Ishikawa (cell line): ENCODE results near the gene CAPRIN2.

Experiments
- CEBPB ChIP-seq: IDR thresholded peaks from 2 replicates; pipeline ENCODE4 v1.6.1; 2012
- CREB1 ChIP-seq: IDR thresholded peaks from 2 replicates; pipeline ENCODE4 v1.6.1; 2012; ENCODE audit warnings: low read depth
- EGR1 ChIP-seq: IDR thresholded peaks from 2 replicates; pipeline ENCODE4 v1.6.1; 2012
- EP300 ChIP-seq: IDR thresholded peaks from 2 replicates; pipeline ENCODE4 v1.6.1; 2012; ENCODE audit warnings: borderline replicate concordance
- FOXM1 ChIP-seq: IDR thresholded peaks from 2 replicates; pipeline ENCODE4 v1.6.1; 2012; ENCODE audit warnings: low read depth, borderline replicate concordance
- NFIC ChIP-seq: IDR thresholded peaks from 2 replicates; pipeline ENCODE4 v1.6.1; 2012
- RAD21 ChIP-seq: IDR thresholded peaks from 2 replicates; pipeline ENCODE4 v1.6.1; 2012; ENCODE audit warnings: low read depth
- TAF1 ChIP-seq: IDR thresholded peaks from 2 replicates; pipeline ENCODE4 v1.6.1; 2012; ENCODE audit warnings: low read depth, mild to moderate bottlenecking
- TCF12 ChIP-seq: IDR thresholded peaks from 2 replicates; pipeline ENCODE4 v1.6.1; 2012; ENCODE audit warnings: low read depth
- TEAD4 ChIP-seq: IDR thresholded peaks from 2 replicates; pipeline ENCODE4 v1.6.1; 2012
- YY1 ChIP-seq: IDR thresholded peaks from 2 replicates; pipeline ENCODE4 v1.6.1; 2012; ENCODE audit warnings: low read depth
- ZBTB7A ChIP-seq: IDR thresholded peaks from 2 replicates; pipeline ENCODE4 v1.6.1; 2012; ENCODE audit warnings: low read depth
- TF ChIP-seq, protein P1 (sequence below): IDR thresholded peaks from 2 replicates; pipeline ENCODE4 v1.6.1; 2012
- TF ChIP-seq, protein P2 (sequence below): IDR thresholded peaks from 2 replicates; pipeline ENCODE4 v1.6.1; 2012; ENCODE audit warnings: low read depth, mild to moderate bottlenecking
- TF ChIP-seq, protein P3 (sequence below): IDR thresholded peaks from 2 replicates; pipeline ENCODE4 v1.6.1; 2012

The CAPRIN2 gene

DNA sequence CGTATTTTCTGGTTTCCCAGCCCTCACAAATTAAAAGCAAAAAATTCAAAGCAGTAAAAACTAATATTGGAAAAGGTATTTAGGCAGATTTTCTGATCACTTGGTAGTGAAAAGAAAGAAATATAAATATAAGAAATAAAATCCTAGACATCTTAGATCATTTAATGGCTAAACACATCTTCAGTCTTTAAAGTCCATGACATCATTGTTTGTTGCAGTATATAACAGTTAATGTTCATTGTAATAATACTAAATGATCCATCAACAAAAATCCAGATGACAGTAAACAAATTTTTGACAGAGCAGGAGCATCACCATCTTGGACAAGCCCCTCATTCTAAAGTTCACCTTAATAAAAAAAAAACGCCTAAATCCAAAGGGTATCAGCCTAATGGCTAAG is 29.2 kb upstream of the CAPRIN2 start:
- TF ChIP-seq, protein P1, sequence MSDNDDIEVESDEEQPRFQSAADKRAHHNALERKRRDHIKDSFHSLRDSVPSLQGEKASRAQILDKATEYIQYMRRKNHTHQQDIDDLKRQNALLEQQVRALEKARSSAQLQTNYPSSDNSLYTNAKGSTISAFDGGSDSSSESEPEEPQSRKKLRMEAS = no peak
- TF ChIP-seq EGR1 = no peak

DNA sequence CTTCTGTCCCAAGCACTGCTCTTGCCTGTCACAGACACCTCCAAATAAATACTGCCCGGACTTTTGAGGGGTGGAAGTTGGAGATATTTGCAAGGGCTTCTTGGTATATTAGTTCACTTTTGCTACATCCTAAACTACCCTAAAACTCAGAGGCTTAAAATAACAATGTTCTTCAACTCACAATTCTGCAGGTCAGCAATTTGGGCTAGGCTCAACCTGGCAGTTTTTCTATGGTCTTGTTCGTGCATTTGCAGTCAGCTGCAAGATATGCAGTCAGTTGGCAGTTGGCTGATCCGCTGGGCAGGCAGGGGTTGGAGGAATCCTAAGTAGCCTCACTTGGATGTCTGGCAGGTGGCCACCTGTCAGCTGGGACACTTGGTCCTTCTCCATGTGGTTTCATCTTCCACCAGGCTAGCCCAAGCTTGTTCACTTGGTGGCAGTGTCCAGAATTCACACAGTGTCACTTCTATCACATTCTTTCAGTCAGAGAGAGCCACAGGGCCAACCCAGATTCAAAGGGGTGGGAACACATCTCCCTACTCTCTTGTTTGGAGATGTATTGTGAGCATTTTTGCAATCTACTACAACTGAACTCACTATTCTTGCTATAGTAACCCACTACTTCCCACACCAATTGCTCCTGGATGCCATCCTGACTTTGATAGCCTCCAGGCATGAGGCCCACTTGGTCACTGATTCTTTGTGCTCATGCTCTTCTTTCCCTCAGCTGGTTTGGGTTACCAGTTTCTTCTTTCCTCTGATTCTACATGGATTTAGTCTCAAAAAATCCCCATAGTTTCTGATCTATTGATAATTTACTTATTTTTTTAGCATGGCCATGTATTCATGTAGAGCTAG is 27.8 kb upstream of the CAPRIN2 start:
- TF ChIP-seq YY1 = no peak
- no peak for TF ChIP-seq EGR1
- no peak for TF ChIP-seq EP300
- no peak for TF ChIP-seq TCF12
- TF ChIP-seq, protein P2, sequence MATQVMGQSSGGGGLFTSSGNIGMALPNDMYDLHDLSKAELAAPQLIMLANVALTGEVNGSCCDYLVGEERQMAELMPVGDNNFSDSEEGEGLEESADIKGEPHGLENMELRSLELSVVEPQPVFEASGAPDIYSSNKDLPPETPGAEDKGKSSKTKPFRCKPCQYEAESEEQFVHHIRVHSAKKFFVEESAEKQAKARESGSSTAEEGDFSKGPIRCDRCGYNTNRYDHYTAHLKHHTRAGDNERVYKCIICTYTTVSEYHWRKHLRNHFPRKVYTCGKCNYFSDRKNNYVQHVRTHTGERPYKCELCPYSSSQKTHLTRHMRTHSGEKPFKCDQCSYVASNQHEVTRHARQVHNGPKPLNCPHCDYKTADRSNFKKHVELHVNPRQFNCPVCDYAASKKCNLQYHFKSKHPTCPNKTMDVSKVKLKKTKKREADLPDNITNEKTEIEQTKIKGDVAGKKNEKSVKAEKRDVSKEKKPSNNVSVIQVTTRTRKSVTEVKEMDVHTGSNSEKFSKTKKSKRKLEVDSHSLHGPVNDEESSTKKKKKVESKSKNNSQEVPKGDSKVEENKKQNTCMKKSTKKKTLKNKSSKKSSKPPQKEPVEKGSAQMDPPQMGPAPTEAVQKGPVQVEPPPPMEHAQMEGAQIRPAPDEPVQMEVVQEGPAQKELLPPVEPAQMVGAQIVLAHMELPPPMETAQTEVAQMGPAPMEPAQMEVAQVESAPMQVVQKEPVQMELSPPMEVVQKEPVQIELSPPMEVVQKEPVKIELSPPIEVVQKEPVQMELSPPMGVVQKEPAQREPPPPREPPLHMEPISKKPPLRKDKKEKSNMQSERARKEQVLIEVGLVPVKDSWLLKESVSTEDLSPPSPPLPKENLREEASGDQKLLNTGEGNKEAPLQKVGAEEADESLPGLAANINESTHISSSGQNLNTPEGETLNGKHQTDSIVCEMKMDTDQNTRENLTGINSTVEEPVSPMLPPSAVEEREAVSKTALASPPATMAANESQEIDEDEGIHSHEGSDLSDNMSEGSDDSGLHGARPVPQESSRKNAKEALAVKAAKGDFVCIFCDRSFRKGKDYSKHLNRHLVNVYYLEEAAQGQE = no peak
- TF ChIP-seq, protein P3, sequence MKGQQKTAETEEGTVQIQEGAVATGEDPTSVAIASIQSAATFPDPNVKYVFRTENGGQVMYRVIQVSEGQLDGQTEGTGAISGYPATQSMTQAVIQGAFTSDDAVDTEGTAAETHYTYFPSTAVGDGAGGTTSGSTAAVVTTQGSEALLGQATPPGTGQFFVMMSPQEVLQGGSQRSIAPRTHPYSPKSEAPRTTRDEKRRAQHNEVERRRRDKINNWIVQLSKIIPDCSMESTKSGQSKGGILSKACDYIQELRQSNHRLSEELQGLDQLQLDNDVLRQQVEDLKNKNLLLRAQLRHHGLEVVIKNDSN = no peak
- TF ChIP-seq ZBTB7A = no peak
- TF ChIP-seq TEAD4 = no peak
- TF ChIP-seq, protein P1 = no peak
- TF ChIP-seq TAF1 = no peak
- TF ChIP-seq FOXM1 = no peak
- TF ChIP-seq NFIC = no peak
- TF ChIP-seq CREB1 = no peak
- no peak for TF ChIP-seq RAD21

DNA sequence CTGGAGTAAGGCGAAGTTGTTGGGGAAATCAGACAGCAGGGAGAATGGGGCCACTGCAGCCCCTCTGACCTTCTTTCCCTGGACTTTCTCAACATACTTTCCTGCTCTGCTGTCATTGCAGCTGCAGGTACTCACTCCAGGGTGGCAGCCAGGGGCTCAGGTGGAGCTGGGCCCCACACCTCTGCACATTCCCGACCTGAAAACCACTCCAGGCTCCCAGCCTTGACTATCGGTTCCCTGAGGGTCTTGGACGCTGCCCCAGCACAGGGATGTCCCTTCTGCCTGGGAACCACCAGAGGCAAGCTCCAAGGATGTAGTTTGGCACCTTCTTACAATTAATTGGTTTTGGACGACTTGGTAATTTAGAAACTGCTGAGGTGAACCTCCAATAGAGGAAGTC is 24.8 kb upstream of the CAPRIN2 start:
- TF ChIP-seq TAF1 = no peak
- TF ChIP-seq ZBTB7A = no peak

DNA sequence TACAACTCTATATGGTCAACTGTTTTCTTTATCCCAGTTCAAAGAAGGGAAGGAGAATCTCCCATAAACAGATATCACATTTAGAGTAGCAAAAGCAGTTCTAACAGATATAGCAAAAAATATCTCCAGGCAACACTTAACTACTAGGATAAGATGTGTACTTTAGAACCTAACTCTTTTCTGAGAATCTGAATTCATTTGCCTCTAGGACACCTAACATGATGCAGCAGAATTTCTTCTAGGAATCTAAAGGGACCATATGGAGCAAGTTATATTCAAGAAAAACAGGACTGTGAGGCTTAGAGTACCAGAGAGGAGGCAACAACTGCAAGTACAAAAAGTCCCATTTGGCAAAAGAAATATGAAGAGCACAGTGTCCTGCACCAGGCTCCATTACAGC is 24.4 kb upstream of the CAPRIN2 start:
- no peak for TF ChIP-seq RAD21
- TF ChIP-seq ZBTB7A = no peak
- no peak for TF ChIP-seq CREB1
- TF ChIP-seq YY1 = no peak
- TF ChIP-seq, protein P1 = no peak
- TF ChIP-seq, protein P2 = no peak
- TF ChIP-seq EP300 = no peak
- TF ChIP-seq CEBPB = no peak

DNA sequence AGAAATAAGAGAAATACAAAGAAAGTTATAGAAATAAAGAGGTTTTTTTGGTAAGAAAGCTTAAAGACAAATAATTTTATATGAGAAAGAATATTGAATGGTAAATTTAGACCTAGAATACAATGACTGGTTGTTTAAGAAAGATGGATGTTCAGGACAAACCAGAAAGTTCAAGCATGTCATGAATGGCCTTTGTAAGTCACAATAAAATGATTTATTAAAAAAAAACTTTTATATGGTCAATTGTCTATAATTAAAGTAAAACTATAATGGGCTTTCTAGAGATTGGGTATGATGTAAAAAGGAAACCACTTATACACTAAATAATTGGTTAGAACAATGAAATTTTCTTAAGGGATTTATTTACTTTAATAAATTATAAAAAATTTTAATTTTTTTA is 19.8 kb upstream of the CAPRIN2 start:
- no peak for TF ChIP-seq RAD21
- TF ChIP-seq YY1 = no peak
- no peak for TF ChIP-seq NFIC
- no peak for TF ChIP-seq EP300
- no peak for TF ChIP-seq ZBTB7A
- no peak for TF ChIP-seq CEBPB
- TF ChIP-seq TAF1 = no peak

DNA sequence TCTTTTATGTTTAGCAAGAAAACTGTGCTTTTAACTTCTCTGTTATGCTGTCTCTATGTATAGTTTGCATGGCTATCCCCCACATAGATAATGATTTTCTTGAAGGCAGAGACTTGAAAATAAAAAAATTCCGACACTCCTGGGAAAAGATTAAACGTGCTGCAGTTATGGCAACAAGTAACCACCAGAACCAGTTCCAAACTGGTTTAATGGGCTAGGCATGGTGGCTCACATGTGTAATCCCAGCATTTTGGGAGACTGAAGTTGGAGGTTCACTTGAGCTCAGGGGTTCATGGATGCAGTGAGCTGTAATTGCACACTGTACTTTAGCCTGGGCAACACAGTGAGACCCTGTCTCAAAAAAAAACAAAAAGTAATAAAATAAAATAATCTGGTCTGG is 15.1 kb upstream of the CAPRIN2 start:
- TF ChIP-seq CREB1 (no peak), YY1 (no peak), ZBTB7A (no peak), TCF12 (no peak), EP300 (no peak), RAD21 (no peak), TEAD4 (no peak), TAF1 (no peak), EGR1 (no peak), CEBPB (no peak), NFIC (no peak), FOXM1 (no peak)
- TF ChIP-seq, protein P1 = no peak
- TF ChIP-seq, protein P3 = no peak
- TF ChIP-seq, protein P2 = no peak
